Activated CD8-positive, alpha-beta memory T cell treated with anti-CD3 and anti-CD28 coated beads, Interleukin-2, amount 50 U/mL, for 1 hour (primary cell): ENCODE results near the gene TMEM204.

Experiments used
- DNase-seq: peaks from one replicate; pipeline ENCODE4 v3.0.0-alpha.2; 2020; ENCODE audit errors: extremely low read depth

TMEM204 gene

DNA sequence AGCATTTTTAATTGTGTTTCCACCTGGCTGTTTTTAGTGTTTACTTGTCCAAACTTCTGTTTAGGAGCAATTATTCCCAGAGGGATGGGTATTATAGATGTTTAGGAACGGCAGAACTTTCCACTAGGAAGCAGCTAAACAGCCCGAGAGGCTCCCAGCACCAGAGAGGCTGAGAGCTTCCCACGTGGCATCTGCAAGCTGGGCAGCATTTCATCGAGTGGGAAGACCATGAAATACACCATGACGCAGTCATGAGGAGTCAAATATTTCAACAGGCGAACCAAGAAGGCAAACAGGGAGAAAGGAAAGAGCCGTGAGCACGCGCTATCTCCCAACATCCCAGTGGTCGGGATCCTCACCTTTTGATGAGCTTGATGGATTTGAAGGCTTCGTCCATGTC lies 24.1 kb downstream of the TMEM204 start:
- no peak for DNase-seq

DNA sequence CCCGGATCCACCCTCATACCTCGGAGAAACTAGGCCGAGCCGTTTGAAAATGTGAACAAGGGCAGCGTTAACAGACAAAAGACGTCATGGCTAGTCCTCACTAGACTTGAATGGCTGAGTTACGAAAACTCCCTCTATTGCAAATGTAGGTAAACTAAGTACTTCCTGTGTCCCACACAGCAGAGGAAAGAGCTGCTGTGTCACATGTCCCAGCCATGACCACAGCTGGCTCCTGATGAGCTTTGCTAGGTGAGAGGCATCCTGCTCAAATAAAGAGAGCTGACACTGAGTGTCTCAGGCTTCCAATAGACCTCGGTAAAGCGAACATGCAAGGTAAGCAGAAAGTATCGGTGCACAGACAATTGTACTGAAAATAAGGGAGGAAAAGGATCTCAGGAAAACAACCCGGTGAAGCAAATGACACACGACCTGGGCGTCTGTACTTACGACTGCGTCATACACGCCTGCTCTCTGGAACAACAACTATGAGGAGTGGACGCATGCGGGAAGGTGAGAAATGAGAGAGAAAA lies 26.0 kb downstream of the TMEM204 start:
- no peak for DNase-seq

DNA sequence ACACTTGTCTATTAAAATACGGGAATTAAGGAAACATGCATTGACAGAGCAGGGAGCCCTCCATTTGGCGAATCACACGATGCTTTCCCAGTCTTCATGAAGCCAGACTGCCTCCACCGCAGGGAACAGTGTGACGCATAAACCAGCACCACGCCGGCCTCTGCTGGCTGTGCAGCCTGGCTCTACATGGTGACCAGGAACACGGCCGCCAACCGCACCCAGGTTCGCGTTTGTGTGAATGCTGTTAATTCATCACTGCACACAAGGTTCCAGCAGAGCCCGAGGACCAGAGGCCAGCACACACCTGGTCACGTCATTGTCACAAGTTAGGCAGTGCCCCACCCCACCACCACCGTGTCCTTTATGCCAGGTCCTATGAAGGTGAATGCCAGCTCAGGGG lies 26.7 kb downstream of the TMEM204 start:
- DNase-seq, result no peak

DNA sequence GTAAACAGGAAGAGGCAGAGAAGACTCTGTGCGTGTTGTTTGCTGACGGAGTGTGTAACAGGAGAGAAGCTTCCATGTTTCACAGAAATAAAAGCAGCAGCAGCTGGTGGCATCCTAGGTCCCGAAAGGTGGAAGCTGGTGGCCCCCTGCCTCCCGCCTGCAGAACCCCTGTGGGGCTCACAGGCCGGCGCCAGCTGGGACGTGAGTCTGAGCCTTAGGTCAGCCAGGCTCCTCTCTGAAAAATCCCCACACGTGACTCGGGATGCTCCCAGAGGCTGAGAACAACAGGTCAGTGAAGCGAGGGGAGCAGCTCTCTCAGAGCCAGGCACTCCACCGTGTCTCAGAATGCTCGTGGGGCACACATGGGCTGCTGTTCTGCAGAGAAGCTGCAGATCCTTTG lies 27.4 kb downstream of the TMEM204 start:
- no peak for DNase-seq

DNA sequence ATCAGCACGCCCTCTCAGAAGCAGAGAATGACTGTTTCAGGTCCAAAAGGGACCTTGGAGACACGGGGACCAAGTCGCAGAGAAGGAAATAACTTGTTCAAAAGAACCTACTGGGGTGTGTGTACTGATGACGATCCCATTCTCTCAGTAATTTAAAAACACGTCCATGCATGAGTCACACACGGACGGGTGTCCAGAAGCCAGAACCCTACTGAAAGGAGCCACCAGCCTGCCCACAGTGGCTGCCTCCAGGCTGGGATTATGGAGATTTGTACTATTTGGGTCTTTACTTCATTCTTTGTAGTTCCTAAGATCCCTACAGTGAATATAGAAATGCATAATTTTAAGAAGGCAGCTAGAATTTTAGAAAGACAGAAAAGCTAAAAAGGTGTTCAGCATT lies 27.8 kb downstream of the TMEM204 start:
- DNase-seq, result no peak

DNA sequence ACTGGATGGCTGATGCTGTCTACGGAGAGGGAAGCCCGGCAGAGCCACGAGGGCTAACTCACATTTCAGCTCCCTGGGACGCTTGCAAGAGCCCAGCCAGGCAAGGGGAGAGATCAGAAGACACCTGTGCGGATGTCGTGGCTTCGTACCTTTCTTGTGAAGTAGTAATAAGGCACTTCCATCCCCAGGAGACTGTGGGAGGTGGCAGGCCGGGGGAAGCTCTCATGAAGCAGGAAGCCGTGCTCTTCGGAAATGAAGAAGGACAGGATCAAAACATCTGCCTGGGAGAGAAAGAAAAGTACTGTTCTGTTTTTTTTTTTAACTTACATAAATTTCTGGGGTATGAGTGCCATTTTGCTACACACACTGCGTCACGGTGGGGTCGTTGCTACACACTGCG lies 28.4 kb downstream of the TMEM204 start:
- DNase-seq, result no peak

DNA sequence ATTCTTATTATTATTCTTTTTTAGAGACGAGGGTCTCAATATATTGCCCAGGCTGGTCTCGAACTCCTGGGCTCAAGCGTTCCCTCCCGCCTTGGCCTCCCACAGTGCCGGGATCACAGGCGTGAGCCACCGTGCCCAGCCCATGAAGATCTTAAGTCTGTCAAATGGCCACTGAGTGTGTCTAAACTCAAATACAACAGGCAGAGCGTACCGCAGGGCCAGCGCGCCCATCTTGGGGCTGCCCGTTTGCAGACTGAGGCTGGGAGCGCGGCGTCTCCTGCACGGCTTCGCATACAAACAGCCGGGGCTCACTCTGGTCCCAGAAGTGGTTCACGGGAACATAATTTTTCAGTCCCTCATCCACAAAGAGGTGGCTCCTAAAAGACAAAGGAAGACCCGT lies 30.3 kb downstream of the TMEM204 start:
- DNase-seq, result no peak

DNA sequence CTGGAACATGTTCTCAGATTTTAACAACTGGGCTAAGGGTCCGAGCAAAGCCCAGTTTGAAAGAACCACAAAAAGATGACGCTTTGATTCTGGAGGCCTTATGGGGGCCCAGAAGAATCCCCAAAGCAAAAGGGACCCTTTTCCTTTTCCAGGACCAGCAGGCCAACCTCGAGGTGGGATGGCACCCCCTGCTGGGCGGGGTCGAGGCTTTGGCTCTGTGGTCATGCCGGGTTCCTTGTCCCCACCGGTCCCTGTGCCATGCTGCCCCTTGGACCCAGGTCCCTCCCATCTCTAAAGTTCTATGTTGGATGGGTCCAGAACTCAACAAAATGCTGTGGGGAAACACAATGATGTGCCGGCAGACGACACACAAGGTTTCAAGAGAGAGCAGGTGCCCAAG lies 30.9 kb downstream of the TMEM204 start:
- DNase-seq, result no peak

DNA sequence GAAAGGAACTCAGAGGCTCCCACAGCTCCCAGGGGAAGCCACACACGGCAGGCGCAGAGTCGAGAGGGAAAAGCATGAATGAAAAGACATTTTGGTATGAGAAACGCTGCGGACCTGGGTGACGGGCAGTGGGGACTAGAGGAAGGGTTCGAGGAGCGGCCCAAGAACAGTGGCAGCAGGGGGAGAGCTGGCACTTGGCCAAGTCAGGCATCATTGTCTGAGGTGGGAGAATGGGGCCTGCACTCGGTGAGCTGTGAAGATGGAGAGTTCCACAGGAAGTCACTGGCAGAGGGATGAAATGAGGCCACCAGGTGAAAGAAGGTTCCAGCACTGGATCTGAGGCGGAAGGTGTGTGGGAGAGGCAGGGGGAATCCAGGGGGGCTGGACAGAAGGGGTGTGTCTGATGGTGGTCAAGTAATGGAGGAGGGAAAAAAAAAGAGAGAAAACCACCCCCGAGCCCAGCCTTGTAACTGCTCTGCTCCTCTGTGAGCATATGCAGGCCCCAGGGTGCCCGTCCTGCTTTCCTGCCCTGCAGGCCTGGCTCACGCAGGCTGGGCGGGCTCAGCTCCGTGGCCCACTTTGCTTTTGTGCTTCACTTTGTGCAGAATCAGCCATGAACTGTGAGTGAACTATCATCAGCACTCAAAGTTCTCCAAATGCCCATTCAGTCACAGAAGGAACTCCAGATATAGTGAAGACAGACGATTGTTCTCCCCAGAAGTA lies 31.8 kb downstream of the TMEM204 start:
- DNase-seq, result no peak

DNA sequence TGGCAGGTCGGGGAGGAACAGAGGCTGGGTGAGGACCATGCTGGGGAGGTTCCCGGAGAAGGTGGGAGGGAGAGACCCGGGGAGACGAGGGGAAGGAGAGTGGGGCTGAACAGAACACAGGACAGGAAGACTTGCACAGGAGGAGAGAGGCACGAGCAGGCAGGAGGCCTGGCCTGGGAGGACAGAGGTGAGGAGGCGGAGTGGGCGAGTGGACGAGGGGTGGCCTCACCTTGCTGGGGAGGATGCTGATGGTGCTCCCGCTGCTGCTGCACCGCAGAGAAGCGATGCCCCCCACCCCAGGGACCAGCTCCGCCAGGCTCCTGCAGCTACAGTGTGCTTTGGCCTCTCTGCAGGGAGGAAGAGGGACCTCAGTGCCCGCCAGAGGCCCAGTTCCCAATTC lies 34.5 kb downstream of the TMEM204 start:
- DNase-seq, result no peak

DNA sequence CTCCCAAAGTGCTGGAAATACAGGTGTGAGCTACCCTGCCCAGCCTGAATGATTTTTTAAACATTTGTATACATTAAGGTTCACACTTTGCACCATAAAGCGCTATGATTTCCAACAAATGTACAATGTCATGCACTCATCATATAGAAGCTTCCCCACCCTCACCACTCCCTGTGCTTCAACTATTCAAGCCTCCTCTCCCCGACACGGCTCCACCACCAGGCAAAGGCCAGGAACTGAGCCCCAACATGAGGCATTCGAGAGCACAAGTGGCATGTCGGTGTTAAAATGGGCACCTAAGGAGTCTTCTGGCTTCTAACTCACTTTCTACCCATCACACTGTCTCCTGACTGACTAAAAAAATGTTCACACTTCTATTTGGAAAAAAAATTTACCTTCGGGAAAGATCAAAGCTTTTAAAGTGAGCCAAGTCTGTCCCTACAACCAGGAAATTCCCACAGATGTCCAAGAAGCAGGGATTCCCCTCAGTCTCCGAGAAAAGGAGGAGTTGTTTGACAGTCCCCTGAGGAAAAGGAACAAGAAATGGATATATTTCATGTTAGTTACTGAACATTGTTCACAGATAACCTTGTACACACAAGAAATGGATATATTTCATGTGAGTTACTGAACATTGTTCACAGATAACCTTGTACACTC lies 37.7 kb downstream of the TMEM204 start:
- no peak for DNase-seq

DNA sequence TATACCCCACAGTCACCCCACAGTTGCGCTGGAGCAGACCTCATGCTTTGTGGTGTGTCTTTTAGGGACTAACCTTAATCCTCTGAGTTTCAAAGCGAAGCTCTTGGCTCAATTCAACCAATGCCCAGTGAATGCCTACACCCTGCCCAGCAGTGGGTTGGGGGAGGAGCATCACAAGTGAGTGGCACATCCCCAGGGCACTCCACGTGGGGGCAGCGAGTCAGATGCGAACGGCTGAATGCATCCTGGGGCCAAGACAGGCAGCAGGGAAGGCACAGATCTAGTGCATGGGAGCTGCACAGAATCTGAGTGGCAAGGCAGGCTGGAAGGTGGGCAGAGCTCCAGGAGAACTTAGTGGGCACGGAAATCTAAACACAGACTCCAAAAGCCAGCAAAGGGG lies 39.2 kb downstream of the TMEM204 start:
- DNase-seq, result no peak

DNA sequence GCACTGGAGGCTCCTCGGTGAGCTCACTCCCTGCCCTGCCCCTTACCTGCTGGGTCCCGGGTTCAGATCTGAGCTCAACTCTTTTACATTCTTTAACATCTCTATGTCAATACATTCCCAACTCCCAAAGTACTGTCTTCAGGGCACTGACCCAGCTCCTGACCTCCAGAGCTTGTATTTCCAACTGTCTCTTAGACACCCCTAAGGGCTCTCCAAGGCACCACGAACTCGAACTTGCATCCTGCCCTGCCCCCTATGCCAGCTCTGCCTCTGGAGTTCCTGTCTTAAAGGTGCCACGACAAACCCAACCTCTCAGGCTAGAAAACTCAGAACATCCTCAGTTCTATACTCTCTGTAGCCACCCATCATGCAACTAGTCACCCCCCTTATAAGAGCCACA lies 39.8 kb downstream of the TMEM204 start:
- no peak for DNase-seq

DNA sequence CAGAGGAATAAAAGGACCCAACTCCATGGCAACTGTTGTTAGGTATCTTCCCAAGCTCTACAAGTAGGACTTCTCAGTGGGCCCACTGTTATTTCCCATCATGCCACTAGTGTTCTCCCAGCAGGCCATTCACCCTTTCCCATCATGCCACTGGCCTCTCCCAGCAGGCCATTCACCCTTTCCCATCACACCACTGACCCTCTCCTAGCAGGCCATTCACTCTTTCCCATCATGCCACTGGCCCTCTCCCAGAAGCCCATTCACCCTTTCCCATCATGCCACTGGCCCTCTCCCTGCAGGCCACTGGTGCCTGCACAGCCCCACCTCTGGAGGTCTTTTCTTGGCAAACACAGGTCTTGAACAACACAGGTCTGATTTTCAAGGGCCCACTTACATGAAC lies 42.1 kb downstream of the TMEM204 start:
- no peak for DNase-seq

DNA sequence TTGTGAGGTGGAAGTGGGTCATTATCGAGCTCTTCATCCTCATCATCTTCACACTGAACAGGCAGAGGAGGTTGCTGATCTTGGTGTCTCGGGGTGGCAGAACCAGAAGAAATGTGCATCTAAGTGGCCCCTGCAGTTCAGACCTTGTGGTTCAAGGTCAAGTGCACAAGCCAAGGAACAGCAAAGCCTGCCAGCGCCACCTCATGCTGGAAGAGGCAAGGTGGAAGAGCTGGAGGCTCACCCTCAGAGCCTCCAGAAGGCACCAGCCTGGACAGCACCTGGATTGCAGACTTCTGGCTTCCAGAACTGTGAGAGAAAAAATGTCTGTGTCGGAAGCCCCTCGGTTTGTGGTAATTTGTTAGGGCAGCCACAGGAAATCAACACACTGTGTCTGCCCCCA lies 45.7 kb downstream of the TMEM204 start:
- DNase-seq, result no peak

DNA sequence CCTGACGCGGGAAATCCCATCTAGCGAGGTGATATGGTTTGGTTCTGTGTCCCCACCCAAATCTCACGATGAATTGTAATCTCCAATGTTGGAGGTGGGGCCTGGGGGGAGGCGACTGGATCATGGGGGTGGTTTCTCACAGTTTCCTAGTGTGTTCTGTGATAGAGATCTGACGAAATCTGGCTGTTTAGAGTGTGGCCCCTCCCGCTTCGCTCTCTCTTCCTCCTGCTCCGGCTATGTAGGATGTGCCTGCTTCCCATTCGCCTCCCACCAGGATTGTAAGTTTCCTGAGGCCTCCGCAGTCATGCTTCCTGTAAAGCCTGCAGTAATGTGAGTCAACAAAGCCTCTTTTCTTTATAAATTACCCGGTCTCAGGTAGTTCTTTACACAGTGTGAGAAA lies 46.8 kb downstream of the TMEM204 start:
- no peak for DNase-seq

DNA sequence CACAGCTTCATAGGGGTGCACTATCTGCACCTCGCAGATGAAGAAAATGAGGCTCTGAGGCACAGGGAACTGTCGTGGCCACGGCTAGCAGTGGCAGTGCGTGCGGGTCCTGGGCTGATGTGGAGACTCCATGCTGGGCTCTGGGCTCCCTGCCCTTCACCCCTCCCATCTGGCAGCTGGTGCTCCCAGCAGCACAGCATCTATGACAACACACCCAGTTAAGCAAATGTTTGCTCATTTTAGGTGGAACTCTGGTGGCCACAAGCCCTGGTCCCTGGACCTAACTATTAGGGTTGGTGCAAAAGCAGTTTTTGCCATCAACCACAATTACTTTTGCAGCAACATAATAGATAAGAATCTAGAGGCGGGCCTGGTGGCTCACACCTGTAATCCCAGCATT lies 47.5 kb downstream of the TMEM204 start:
- DNase-seq, result no peak

DNA sequence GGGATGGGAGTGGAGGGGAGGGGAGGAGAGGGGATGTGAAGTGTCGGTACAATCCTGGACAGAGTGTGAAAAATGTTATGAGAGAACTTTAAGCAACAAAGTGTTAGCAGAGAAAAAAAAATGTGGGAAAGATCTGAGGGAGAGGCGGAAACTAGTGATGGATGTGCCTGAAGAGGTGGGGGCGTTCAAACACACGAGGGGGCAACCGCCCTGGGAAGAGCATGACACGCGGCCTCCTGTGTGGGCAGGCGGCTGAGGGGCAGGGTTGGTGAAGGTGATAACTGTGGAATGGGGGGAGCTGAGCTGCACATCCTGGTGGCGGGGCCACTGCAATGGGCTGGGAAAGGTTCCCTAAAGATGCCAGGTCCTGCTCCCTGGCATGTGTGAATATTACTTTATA lies 48.3 kb downstream of the TMEM204 start:
- no peak for DNase-seq

DNA sequence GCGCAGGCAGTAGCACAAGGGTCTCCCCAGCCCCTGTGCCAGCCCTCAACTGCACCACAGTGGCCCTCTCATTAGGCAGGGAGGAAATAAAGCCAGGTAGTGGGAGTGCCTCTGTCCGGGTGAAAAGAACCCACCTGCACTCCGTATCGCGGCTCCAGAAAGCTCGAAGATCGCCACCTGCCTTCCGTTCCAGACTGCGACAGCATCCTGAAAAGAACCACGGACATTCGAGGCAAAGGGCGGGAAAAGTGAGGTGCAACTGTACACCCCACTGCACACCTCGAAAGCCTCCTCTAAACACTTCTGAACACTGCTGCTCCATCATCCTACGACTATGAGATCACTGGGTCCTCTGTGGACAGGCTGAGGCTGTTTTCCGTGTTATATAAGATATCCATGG lies 49.7 kb downstream of the TMEM204 start:
- no peak for DNase-seq

DNA sequence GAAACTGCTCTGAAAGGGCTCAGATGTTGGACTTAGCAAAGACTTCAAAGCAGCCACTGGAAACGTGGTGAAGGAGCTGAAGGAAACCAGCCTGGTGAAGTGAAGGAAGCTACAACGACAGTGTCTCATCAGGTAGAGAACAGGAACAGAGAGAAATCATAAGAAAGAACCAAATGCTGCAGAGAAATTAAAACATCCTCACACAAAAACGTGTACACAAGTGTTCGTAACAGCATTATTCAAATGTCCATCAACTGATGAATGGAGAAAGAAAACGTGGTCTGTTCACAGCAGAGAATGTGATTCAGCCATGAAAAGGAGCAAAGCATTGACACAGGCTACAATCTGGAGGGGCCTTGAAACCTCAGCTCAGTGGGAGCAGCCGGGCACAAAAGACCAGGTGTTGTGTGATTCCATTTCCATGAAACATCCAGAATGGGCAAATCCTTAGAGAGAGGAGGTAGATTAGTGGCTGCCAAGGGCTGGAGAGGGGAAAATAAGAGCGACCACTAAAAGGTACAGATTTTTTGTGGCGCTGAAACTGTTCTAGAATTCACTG lies 51.5 kb downstream of the TMEM204 start:
- DNase-seq, result no peak

DNA sequence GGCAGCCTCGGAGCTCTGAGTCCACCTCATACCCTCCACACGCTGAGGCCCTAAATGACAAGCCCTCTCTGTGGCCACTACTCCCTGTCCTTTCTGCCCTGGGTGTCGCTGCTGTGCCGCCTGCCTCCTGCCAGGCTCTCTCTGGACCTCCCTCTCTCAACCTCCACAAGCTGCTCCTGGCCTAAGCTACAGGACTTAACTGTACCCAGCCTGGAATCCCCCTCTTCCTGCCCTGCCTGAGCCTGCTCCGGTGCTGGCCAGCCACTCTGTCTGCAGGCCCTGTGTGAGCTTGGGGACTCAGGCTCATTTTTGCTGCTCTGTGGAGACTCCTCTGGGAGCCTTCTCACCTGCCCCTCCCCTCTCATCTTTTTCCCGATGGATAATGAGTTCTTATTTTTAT lies 56.9 kb downstream of the TMEM204 start:
- no peak for DNase-seq

DNA sequence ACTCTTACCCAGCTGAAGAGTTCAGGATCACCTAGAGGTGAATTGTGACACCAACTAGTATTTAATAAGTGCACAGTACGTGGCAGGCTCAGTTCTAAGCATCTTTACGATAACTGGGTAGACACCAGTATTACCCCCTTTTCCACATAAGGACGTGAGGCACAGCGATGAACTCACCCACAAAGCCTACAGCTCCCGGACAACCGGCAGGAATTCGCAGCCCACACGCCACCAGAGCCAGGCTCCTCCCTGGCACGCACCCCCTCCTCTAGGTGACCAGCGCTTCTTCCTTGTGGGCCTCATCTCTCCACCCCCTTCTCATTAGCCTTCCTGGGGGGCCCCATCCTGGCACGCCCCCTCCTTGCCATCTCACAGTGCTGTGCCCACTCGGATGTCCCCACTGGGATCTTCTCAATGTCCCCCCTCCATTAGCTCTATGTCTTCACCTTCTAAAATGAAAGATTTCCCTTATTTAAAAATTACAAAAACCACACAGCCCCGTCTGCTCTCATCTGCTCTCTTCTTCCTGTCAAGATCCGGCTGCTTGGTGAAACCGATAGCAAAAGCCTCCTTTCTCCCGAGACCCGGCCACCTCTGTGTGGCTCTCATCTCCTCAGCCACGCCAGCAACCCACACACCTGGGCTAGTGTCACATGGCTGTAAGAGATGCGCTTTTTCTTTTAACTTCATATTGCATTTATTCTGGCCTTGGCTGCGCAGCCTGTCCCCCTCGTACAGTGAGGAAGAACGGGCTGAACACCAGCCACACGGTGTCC lies 57.7 kb downstream of the TMEM204 start:
- DNase-seq, result no peak

DNA sequence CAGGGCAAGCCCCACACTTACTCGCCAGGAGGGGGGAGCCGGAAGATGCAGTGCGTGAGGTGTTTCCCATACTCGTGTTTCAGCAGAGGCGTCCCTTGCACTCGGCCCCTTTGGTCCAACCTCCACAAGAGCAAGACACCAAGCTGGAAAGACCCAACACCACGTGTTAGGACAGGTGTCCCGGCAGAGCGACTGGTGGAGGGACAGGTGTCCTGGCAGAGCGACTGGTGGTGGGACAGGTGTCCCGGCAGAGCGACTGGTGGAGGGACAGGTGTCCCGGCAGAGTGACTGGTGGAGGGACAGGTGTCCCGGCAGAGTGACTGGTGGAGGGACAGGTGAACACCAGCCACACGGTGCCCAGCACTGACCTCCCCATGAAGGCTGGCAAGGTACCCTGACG lies 59.0 kb downstream of the TMEM204 start:
- DNase-seq, result no peak
